Hepatic stellate cell (primary cell): ENCODE measurements around the gene ORC3.
"Not testable (repeated sequence)": the region's sequence is repeated elsewhere in the genome, so short reads cannot be mapped to it uniquely, and the experiment has no call there.

Experiments used
- DNase-seq: peaks from one replicate; pipeline ENCODE4 v3.0.0; 2011; ENCODE audit warnings: low spot score

ORC3 gene

GRCh38 chr6:87661016-87661415 is 71.1 kb downstream of the ORC3 start:
- no peak for DNase-seq

GRCh38 chr6:87661503-87661902 is 71.6 kb downstream of the ORC3 start:
- DNase-seq = no peak

- no peak for DNase-seq
Measured at GRCh38 chr6:87663434-87663833, 73.5 kb downstream of the ORC3 start.

- DNase-seq = no peak
Measured at GRCh38 chr6:87664921-87665485, 75.1 kb downstream of the ORC3 start.

- no peak for DNase-seq
Measured at GRCh38 chr6:87667032-87667431, 77.1 kb downstream of the ORC3 start.

- no peak for DNase-seq
Measured at GRCh38 chr6:87668013-87668412, 78.1 kb downstream of the ORC3 start.

- no peak for DNase-seq
Measured at GRCh38 chr6:87669051-87669450, 79.1 kb downstream of the ORC3 start.

- no peak for DNase-seq
Measured at GRCh38 chr6:87670707-87671106, 80.8 kb downstream of the ORC3 start.

- no peak for DNase-seq
Measured at GRCh38 chr6:87671555-87672029, 81.7 kb downstream of the ORC3 start.

GRCh38 chr6:87672641-87673040 is 82.7 kb downstream of the ORC3 start:
- no peak for DNase-seq

- no peak for DNase-seq
Measured at GRCh38 chr6:87673237-87673636, 83.3 kb downstream of the ORC3 start.

GRCh38 chr6:87674290-87674689 is 84.4 kb downstream of the ORC3 start:
- no peak for DNase-seq

GRCh38 chr6:87675004-87675681 is 85.2 kb downstream of the ORC3 start:
- no peak for DNase-seq

GRCh38 chr6:87682310-87682709 is 92.4 kb downstream of the ORC3 start:
- DNase-seq = no peak

- no peak for DNase-seq
Measured at GRCh38 chr6:87683890-87684289, 94.0 kb downstream of the ORC3 start.

GRCh38 chr6:87684895-87685654 is 95.1 kb downstream of the ORC3 start:
- no peak for DNase-seq

- DNase-seq = not testable (repeated sequence)
Measured at GRCh38 chr6:87686636-87687205, 96.8 kb downstream of the ORC3 start.

- no peak for DNase-seq
Measured at GRCh38 chr6:87687296-87687695, 97.4 kb downstream of the ORC3 start.

GRCh38 chr6:87687893-87688292 is 98.0 kb downstream of the ORC3 start:
- DNase-seq = not testable (repeated sequence)

- DNase-seq = no peak
Measured at GRCh38 chr6:87690441-87690840, 100.5 kb downstream of the ORC3 start.

GRCh38 chr6:87692086-87692485 is 102.2 kb downstream of the ORC3 start:
- DNase-seq = no peak

- DNase-seq = not testable (repeated sequence)
Measured at GRCh38 chr6:87696817-87697216, 106.9 kb downstream of the ORC3 start.
